Panc1 (cell line): ENCODE measurements around the gene NADK2. TPM values are rescaled to one million over a fixed set of nuclear protein-coding genes. Genes with fewer than 3 reads are reported as not detected.

Source experiments
- ATAC-seq: fragments of 200-7000 bp; cut with Tn5 transposase; 2 replicates; pipeline ENCODE4 v1.9.1; 2020; ENCODE audit warnings: mild to moderate bottlenecking, moderate library complexity
- BruUV-seq: library from RNA; stranded (reverse); fragments of 400-500 nt; replicated peaks from 2 replicates; lab custom pipeline; 2021; lab: Mats Ljungman, UMichigan
- CTCF ChIA-PET: fragments of 300-600 bp; sonication (Branson Sonifier 250); formaldehyde crosslinking; loops from one replicate; lab custom pipeline; 2022; ENCODE audit warnings: antibody characterized with exemption; lab: Charles Lee
- POLR2A ChIA-PET: fragments of 300-600 bp; sonication (Branson Sonifier 250); formaldehyde crosslinking; loops from one replicate; lab custom pipeline; 2022; ENCODE audit warnings: antibody characterized with exemption; lab: Charles Lee
- DNase-seq: peaks from one replicate; pipeline ENCODE4 v3.0.0-alpha.2; 2010; ENCODE audit warnings: low read depth, low spot score
- H3K27ac ChIP-seq: 2 replicates; pipeline ENCODE4 v1.5.1; 2011; ENCODE audit warnings: mild to moderate bottlenecking, low read length, inconsistent platforms
- H3K27me3 ChIP-seq: fragments of 200-500 bp; sonication (Bioruptor generic); 2 replicates; pipeline ENCODE4 v1.6.0; 2014; ENCODE audit warnings: low read length, inconsistent platforms; ENCODE audit not compliant: control insufficient read depth, insufficient read depth
- H3K36me3 ChIP-seq: fragments of 200-500 bp; sonication (Bioruptor generic); 2 replicates; pipeline ENCODE4 v1.5.1; 2014; ENCODE audit warnings: inconsistent platforms, mild to moderate bottlenecking, low read length, moderate library complexity; ENCODE audit not compliant: control insufficient read depth, insufficient read depth
- H3K4me1 ChIP-seq: 2 replicates; pipeline ENCODE4 v1.5.1; 2011; ENCODE audit warnings: inconsistent platforms, mild to moderate bottlenecking, low read length, moderate library complexity; ENCODE audit not compliant: control insufficient read depth, insufficient read depth
- H3K4me3 ChIP-seq, 2 experiments: 2 replicates each; pipeline ENCODE4 v1.5.1; 2011 to 2012; ENCODE audit warnings: low read depth in 2 of 2, low read length in 2 of 2, mild to moderate bottlenecking in 2 of 2, inconsistent platforms in 1 of 2, moderate library complexity in 1 of 2
- H3K9me3 ChIP-seq: fragments of 200-500 bp; sonication (Bioruptor generic); 2 replicates; pipeline ENCODE4 v1.5.1; 2014; ENCODE audit warnings: low read depth, mild to moderate bottlenecking, inconsistent platforms, low read length, moderate library complexity; ENCODE audit not compliant: control insufficient read depth, insufficient read depth
- CTCF ChIP-seq: fragments of 450-650 bp; IDR thresholded peaks from 2 replicates; pipeline ENCODE4 v1.5.1; 2017; ENCODE audit warnings: mild to moderate bottlenecking
- POLR2AphosphoS5 ChIP-seq: IDR thresholded peaks from 2 replicates; pipeline ENCODE4 v1.6.1; 2012; ENCODE audit warnings: mild to moderate bottlenecking, low read depth, low read length, moderate library complexity
- REST ChIP-seq, 2 experiments: IDR thresholded peaks; 2 replicates each; pipeline ENCODE4 v1.6.1; 2011 to 2012; ENCODE audit warnings: low read depth in 2 of 2, control low read depth in 1 of 2, low read length in 1 of 2, mild to moderate bottlenecking in 1 of 2, moderate library complexity in 1 of 2; ENCODE audit not compliant: insufficient read depth in 1 of 2
- SIN3A ChIP-seq: IDR thresholded peaks from 2 replicates; pipeline ENCODE4 v1.6.1; 2012; ENCODE audit warnings: low read depth, mild to moderate bottlenecking, low read length, moderate library complexity, borderline replicate concordance; ENCODE audit not compliant: insufficient read depth
- TCF7L2 ChIP-seq: IDR thresholded peaks from 2 replicates; pipeline ENCODE4 v1.6.1; 2011; ENCODE audit warnings: mild to moderate bottlenecking, low read depth, low read length, inconsistent platforms
- in situ Hi-C: cut with HindIII; loops from 2 replicates; pipeline ENCODE4 v1.10.0; 2016; ENCODE audit warnings: low sequenced_read_pairs, low pct_unique_long_range_greater_than_20kb
- intact Hi-C: fragments of 100-400 bp; cut with micrococcal nuclease; formaldehyde crosslinking; loops from one replicate; pipeline ENCODE4 v1.10.0; 2022; ENCODE audit not compliant: unreplicated experiment
- total RNA-seq: library from RNA; stranded (reverse); gene quantifications from one replicate; pipeline ENCODE4 v1.2.1, GENCODE V29; 2021; ENCODE audit not compliant: unreplicated experiment

Gene NADK2
- total RNA-seq, 1 experiment from 2014 or later: 22.5 TPM

GRCh38 chr5:36227046-36227445 is 14.7 kb downstream of the NADK2 start:
- ChIA-PET POLR2A (interaction anchor here (0.8 kb wide), 1 partner anchor 15 kb away, joined by 3 read pairs; the partner anchor contains the start of gene NADK2), CTCF (no interaction called here)
- Histone ChIP-seq H3K4me3 (no peak overlapping the region), H3K27ac (no peak overlapping the region), H3K4me1 (no peaks in the 10 kb centered on the region), H3K27me3 (no peaks in the 10 kb centered on the region), H3K9me3 (no peaks in the 10 kb centered on the region), H3K36me3 (peaks cover 2% of the 10 kb centered on the region; the same call in 1 of the 2 replicates)
- TF ChIP-seq POLR2AphosphoS5 (no peak), REST (IDR thresholded peaks at IDR 0.05; ENCODE audit: insufficient read depth in 1 of 2, low read depth in 2 of 2, low read length in 1 of 2) (no peak), TCF7L2 (no peak), SIN3A (no peak), CTCF (no peak)
- in situ Hi-C loops: no loop called here
- BruUV-seq: no TSS peak
- DNase-seq (no peak), ATAC-seq (no peak)
- intact Hi-C loops: no loop called here

- no peaks in the 10 kb centered on the region for H3K27me3 ChIP-seq
- no peak for TF ChIP-seq SIN3A
- no peak for TF ChIP-seq REST (IDR thresholded peaks at IDR 0.05; ENCODE audit: insufficient read depth in 1 of 2, low read depth in 2 of 2, low read length in 1 of 2)
- no peak for TF ChIP-seq TCF7L2
- TF ChIP-seq CTCF: no peak
- no peak for TF ChIP-seq POLR2AphosphoS5
- no TSS peak for BruUV-seq
- no peaks in the 10 kb centered on the region for H3K9me3 ChIP-seq
- POLR2A ChIA-PET: no interaction called here
- H3K27ac ChIP-seq: no peak overlapping the region
- intact Hi-C loops (no loop called here), in situ Hi-C loops (no loop called here)
- no peak overlapping the region for H3K4me3 ChIP-seq
- DNase-seq: no peak
- no peaks in the 10 kb centered on the region for H3K4me1 ChIP-seq
- no peak for ATAC-seq
- H3K36me3 ChIP-seq: peaks cover 9% of the 10 kb centered on the region
- CTCF ChIA-PET: no interaction called here
Observed at GRCh38 chr5:36222620-36223019, 19.1 kb downstream of the NADK2 start.
